NCI-H526 (cell line): ENCODE measurements around the gene MINDY4.

Experiments
- DNase-seq, 2 experiments: peaks; one replicate each; lab custom pipeline; 2025; lab: John Stamatoyannopoulos, UW

MINDY4 gene

GRCh38 chr7:30775992-30776391 is 4.8 kb downstream of the MINDY4 start:
- DNase-seq, result no peak

- DNase-seq, result no peak
Measured at GRCh38 chr7:30776971-30777370, 5.8 kb downstream of the MINDY4 start.

DNA sequence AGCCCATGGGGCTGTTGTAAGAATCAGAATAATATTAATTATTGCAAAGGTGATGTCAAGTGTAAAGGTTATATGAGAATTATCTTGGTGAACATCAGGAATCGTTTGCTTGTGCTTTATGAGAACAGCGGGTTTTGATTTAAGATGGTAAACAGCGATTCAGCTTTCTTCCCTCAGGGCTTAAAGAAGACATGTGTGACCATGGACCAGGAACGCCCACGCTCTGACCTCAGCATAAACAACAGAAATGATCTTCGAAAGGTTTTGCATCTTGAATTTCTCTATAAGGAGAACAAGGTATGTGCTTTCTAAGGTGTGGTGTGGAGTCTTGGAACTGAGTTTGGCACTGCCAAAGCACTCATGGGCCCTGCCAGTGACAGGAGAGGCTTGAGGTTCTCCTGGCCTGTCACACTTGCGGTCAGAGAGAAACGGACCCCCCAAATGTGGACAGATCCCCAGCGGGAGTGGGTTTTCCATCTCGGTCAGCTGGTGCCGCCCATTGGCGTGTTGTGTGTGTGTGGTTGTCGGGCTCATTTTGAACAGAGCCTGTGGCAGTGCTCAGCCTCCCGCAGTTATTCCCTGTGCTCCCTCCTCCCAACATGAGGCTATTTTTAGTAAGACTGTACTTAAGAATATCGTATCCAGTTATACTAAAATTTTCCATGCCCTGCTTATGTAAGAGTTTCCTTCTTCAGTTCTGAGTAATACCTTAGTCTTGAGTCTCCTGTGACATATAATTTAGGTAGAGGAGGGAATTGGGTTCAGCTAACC is 7.2 kb downstream of the MINDY4 start:
- no peak for DNase-seq

DNA sequence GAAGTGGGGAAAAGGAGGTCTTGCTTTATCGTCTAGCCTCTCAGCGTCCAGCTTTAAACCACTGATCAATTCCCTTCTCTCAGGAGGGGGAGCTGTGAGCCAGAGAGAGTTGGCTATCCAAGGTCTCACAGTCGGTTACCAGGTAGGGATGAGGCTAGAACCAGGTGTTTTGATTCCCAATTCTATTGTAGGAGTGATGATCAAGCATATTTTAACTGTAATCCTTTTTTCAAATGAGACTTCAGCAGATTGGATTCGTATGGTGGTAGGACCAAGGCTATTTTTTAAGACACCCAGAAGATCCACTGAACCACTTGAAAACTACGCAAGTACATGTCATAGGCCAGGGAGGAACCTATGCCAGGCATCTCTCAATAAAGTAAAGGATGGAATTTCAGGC is 8.4 kb downstream of the MINDY4 start:
- DNase-seq, result no peak

DNA sequence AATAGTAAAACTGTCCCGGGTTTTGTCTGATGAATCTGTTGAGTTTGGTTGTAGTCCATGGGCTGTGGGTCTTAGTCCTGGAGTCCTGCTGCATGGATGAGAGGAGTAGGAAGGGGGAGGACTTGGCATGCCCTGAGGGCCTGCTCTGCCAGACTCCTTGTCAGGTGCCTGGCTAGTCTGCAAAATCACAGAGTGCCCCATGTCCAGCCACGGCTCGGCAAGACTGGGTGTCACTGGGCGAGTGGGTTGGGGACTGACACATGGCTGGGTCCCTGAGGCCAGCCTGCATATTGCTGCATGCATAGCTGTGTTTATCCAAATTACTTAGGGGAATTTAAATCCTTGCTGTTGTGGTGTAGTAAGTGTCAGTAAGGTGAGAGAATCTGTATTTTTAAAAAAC is 9.7 kb downstream of the MINDY4 start:
- no peak for DNase-seq

- DNase-seq, result no peak
Measured at GRCh38 chr7:30782690-30783089, 11.5 kb downstream of the MINDY4 start.

DNA sequence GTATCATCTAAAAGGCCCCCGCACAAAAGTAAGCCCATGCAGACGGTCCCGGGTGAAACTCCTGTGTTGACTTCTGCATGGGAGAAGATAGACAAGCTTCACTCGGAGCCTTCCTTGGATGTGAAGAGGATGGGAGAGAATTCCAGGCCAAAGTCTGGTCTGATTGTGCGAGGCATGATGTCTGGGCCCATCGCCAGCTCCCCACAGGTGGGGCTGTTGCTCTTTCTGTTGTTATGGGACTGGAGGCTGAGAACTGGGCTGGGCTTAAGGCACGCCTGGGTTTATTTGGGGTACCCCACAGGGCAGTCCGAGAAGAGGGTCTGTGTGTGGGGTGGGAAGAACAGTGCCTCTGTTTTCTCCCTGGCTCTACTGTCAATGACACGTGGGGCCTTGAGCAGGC is 14.6 kb downstream of the MINDY4 start:
- no peak for DNase-seq

DNA sequence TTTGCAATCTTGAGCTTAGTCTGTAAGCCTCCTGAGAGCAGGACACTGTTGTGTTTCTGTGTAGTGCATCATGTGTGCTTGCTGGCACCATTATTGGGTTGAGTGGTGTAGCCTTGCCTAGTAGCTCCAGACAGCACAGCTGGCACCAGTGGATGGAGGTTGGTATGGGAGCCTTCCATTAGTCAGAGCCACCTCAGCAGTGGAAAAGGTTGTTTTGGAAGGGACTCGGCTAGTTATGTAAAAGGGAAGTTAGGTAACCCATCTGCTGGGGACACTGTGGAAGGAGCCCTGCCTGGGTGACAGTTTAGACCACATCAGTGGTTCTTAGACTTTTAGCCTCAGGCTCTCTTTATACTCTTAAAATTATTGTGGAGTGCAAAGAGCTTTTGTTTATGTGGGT is 16.3 kb downstream of the MINDY4 start:
- no peak for DNase-seq

DNA sequence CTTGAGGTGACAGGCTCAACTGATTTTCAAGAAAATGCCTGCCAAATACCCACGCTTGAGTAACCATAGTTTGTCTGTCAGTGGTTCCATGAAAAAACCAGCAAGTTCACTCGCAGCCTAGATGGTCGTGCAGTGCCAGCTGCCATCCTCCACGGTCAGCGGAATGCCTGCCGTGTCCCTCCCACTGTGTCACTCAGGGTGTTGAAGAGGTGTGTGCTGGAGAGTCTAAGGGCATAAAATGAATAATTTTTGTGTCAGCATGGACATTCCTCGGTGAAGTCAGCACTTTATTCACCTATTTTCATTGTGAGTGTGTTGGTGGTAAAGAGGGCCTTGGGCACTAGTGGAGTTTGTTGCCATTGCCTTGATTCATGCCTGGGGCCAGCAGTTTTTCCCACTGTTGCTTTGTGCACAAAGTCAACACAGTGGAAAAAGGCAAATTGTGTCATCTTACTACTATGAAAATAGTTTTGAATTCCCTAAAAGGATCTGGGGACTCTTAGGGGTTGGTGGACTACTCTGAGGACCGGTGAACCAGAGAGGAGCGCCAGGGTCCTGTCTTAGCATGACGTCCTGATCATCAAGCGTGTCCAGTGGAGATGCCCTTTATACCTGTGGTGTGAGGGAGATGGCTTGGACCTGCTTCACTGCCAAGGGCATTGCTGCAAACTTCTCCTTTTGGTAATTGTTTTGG is 17.6 kb downstream of the MINDY4 start:
- DNase-seq, result no peak

- no peak for DNase-seq
Measured at GRCh38 chr7:30789334-30789711, 18.1 kb downstream of the MINDY4 start.

GRCh38 chr7:30790356-30790755 is 19.1 kb downstream of the MINDY4 start:
- no peak for DNase-seq

- peak in 1 of 2 experiments; percentile 11 for DNase-seq
Measured at GRCh38 chr7:30791114-30791513, 19.9 kb downstream of the MINDY4 start.

- no peak for DNase-seq
Measured at GRCh38 chr7:30795161-30795948, 24.1 kb downstream of the MINDY4 start.

- no peak for DNase-seq
Measured at GRCh38 chr7:30796105-30796869, 25.1 kb downstream of the MINDY4 start.

GRCh38 chr7:30797176-30798040 is 26.2 kb downstream of the MINDY4 start:
- DNase-seq, result no peak

- DNase-seq, result no peak
Measured at GRCh38 chr7:30799206-30799975, 28.2 kb downstream of the MINDY4 start.

DNA sequence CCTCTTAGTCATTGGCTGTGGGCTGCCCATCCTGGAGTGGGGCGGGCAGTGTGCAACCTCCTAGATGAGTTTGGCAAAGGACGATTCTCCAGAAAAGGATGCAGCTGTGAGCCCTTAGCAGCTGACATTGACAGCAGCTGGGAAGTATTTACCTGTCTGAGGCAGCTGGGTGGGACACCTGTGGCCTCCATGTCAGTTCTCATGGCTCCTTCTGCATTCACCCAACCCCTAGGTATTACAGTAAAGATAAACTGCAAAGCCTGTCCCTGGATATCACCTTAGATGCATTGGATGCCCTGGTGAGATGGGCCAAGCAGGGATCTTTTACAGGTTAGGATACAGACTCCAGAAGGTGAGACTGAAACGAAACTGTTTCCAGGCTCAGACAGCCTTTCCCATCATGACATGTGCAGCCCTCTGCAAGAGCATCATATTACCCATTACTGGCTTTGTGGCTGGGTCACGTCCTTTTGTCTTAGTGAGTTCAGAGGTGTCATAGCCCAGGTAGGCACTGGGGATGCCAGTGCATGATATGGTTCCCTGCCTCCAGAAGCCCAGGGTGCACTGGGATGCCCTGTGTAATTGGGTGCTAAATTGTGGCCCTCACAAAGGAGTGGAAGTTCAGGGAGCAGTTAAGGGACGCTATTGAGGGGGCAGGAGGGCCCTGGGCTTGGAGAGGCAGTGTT is 28.9 kb downstream of the MINDY4 start:
- DNase-seq, result no peak

GRCh38 chr7:30800785-30801252 is 29.6 kb downstream of the MINDY4 start:
- DNase-seq, result peak; percentile 40 to 82

- DNase-seq, result no peak
Measured at GRCh38 chr7:30802812-30803211, 31.6 kb downstream of the MINDY4 start.
